Measurements from ENCODE around the gene PLEKHG4.

- TF ChIP-seq CTCF (IDR thresholded peaks at IDR 0.05 in 2 of 3, conservative IDR thresholded peaks at IDR 0.05 in 1 of 3; ENCODE audit: borderline replicate concordance in 1 of 3, insufficient read depth in 1 of 3, low read depth in 2 of 3, low read length in 2 of 3) (no peak), POLR2AphosphoS5 (IDR thresholded peaks at IDR 0.05; ENCODE audit: low read depth, low read length) (no peak), SIN3A (IDR thresholded peaks at IDR 0.05; ENCODE audit: low read depth) (no peak), REST (IDR thresholded peaks at IDR 0.05; ENCODE audit: low read depth) (no peak), ZNF274 (IDR thresholded peaks at IDR 0.05; ENCODE audit: low read depth, low read length) (no peak), POLR2A (IDR thresholded peaks at IDR 0.05; ENCODE audit: borderline replicate concordance, extremely low read depth, insufficient read depth, insufficient read length) (no peak), EZH2phosphoT487 (IDR thresholded peaks at IDR 0.05; ENCODE audit: borderline replicate concordance) (no peak), CEBPB (IDR thresholded peaks at IDR 0.05; ENCODE audit: low read depth) (no peak)
Observed at GRCh38 chr16:67304020-67304419, 24.7 kb downstream of the PLEKHG4 start.

Measured in HCT116 (cell line).